GM12872 (cell line): ENCODE measurements around the gene CNTNAP5.

Experiments used
- CTCF ChIP-seq: IDR thresholded peaks from 3 replicates; pipeline ENCODE4 v1.5.1; 2011; ENCODE audit warnings: low read depth, mild to moderate bottlenecking, low read length, moderate library complexity; ENCODE audit not compliant: insufficient read depth

CNTNAP5 gene

DNA sequence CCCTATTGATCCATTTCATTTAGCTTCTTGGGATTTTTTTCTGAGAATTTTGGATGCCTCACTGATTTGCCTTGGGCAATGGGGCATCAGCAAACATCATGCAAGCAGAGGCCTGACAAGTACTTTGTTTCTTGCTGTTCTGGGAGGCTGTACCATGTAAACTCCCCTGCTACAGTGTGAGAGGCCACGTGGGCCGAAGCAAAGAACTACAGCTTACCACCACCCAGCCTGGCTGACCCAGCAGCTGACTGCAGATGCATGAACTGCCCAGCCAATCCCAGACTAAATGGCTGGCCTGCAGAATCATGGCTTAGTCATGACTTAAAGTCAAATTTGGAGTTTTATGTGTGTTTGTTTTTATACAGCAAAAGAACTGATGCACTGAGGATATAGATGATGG lies 579.9 kb downstream of the CNTNAP5 start:
- TF ChIP-seq CTCF, result no peak

- TF ChIP-seq CTCF, result no peak
Measured at GRCh38 chr2:124607679-124608078, 582.6 kb downstream of the CNTNAP5 start.

GRCh38 chr2:124609667-124610066 lies 584.6 kb downstream of the CNTNAP5 start:
- no peak for TF ChIP-seq CTCF

DNA sequence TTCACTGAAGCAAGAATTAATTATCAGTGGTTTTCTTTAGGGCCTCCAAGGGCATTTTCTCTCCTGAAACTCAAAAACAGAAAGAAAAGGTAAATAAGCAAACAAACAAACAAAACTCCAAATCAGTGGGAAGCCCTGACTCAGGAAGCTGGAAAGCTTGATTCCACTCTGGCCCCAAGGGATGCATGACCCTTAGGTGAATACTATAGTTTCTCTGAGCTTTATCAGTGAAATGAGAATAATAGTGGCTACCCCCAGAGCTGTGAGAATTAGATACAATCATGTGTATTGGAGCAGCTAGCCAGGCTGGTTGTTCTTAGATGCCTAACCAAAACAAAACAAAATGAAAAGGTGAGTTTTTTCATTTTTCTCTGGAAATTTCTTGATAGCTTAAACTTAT lies 585.1 kb downstream of the CNTNAP5 start:
- TF ChIP-seq CTCF, result no peak

GRCh38 chr2:124610866-124611265 lies 585.8 kb downstream of the CNTNAP5 start:
- no peak for TF ChIP-seq CTCF

DNA sequence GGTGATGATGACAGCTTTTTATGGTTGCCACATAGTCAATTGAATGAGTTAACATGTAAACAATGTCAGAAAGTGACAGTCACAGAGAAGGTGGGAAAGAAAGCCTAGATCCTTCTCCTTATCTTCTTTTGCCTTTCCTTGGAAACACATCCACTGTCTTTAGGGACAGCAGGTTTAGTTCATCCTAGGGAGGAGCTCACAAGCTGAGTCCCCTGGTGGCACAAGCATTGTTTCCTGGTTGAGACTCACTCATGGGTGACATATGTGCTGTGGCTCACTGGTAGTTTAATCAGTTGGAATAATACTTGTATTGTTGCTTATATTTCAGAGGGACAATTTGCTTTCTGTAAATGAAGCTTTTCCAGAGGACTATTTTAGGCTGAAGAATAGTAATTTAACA lies 598.5 kb downstream of the CNTNAP5 start:
- no peak for TF ChIP-seq CTCF

DNA sequence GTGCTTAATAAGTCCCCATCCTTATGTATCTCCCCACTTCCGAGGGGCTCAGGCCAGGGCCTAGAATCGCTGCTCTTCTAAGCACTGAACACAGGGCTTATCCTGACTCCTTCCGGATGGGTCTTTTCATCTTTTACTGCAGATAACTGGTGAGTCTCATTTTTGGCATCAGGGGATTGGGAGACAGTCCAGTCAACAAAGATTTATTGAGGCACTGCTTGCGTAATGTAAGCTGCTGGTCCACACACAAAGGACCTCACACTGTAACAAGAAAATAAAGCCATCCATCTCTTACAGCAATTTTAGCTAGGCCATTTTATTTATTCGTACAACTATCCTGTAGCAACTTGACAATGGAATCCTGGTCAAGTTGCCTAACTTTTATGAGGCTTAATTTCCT lies 600.5 kb downstream of the CNTNAP5 start:
- no peak for TF ChIP-seq CTCF

DNA sequence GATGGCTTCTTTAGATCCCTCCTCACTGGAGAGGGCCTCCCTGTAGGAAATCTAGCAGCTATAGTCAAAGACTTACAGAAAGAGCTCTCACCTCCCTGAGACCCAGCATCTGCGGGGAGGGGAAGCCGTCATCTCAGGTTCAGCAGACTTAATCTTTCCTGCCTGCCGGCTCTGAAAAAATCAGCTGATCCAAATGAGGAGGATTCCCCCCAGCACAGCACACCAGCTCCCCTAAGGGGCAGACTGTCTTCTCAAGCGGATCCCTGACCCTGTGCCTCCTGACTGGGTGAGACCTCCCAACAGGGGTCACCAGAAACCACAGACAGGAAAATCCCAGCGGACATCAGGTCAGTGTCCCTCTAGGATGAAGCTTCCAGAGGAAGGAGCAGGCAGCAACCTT lies 601.9 kb downstream of the CNTNAP5 start:
- no peak for TF ChIP-seq CTCF
